Measurements from ENCODE around the gene PDE1A. TPM values are rescaled to one million over a fixed set of nuclear protein-coding genes. Genes with fewer than 3 reads are reported as not detected.
"Not testable (repeated sequence)": the region's sequence is repeated elsewhere in the genome, so short reads cannot be mapped to it uniquely, and the experiment has no call there.

Gene PDE1A
- polyA plus RNA-seq, 1 of the 3 experiments (the other 2 are of a cell fraction), result 0.08 TPM

DNA sequence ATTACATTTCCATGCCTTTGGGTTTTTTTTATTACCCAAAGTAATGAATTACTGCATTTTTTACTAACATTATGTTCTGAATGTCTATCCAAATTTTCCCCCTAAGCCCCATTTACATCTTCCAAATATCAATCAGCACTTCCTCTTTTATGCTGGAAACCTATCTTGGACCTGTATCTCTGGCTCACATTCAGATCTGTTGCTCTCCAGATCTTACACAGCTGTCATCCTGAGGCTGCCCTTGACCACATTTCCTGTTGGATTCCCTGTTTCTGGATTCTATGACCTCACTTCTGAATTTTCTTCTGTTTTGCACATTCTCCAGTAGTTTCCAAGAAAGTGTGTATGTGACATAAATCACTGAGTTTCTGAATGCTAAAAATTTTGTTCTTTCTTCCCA, 146.7 kb downstream of the PDE1A start (continued):
- TF ChIP-seq, protein P1, sequence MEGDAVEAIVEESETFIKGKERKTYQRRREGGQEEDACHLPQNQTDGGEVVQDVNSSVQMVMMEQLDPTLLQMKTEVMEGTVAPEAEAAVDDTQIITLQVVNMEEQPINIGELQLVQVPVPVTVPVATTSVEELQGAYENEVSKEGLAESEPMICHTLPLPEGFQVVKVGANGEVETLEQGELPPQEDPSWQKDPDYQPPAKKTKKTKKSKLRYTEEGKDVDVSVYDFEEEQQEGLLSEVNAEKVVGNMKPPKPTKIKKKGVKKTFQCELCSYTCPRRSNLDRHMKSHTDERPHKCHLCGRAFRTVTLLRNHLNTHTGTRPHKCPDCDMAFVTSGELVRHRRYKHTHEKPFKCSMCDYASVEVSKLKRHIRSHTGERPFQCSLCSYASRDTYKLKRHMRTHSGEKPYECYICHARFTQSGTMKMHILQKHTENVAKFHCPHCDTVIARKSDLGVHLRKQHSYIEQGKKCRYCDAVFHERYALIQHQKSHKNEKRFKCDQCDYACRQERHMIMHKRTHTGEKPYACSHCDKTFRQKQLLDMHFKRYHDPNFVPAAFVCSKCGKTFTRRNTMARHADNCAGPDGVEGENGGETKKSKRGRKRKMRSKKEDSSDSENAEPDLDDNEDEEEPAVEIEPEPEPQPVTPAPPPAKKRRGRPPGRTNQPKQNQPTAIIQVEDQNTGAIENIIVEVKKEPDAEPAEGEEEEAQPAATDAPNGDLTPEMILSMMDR (IDR thresholded peaks at IDR 0.05), result no peak
- no peak for TF ChIP-seq GATA2 (CRISPR knock-in tag; IDR thresholded peaks at IDR 0.05)
- peak in 1 of 2 experiments; percentile 61; a peak in 1 of 4 replicates for TF ChIP-seq EP300 (IDR thresholded peaks at IDR 0.05; ENCODE audit: borderline replicate concordance in 1 of 2, low read depth in 1 of 2, low read length in 1 of 2)
- TF ChIP-seq SIN3A (IDR thresholded peaks at IDR 0.05; ENCODE audit: borderline replicate concordance, low read depth, low read length), result no peak
- peak; percentile 62 for TF ChIP-seq JUND (IDR thresholded peaks at IDR 0.05)
- TF ChIP-seq TEAD4 (IDR thresholded peaks at IDR 0.05; ENCODE audit: borderline replicate concordance, insufficient read depth), result no peak
- TF ChIP-seq NRF1 (IDR thresholded peaks at IDR 0.05; ENCODE audit: low read depth, low read length), result no peak

DNA sequence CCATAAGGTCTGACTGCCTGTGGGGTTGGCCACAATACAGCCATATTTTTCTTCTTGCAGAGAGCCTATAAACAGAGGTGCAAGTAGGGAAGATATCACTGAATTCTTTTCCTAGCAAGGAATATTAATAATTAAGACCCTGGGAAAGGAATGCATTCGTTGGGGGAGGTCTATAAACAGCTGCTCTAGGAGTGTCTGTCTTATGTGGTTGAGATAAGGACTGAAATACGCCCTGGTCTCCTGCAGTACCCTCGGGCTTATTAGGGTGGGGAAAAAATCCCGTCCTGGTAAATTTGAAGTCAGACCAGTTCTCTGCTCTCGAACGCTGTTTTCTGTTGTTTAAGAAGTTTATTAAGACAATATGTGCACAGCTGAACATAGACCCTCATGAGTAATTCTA, 150.2 kb downstream of the PDE1A start:
- POLR2A ChIA-PET; H3K36me3 ChIP-seq (replicated peaks in 1 of 2; ENCODE audit: control insufficient read depth in 1 of 2, insufficient read depth in 2 of 2, low read length in 1 of 2); H3K4me3 ChIP-seq (ENCODE audit: low read depth in 2 of 2, low read length in 1 of 2); H4K20me1 ChIP-seq (ENCODE audit: insufficient read depth); CTCF ChIA-PET; H3K27me3 ChIP-seq (ENCODE audit: insufficient read depth); H3K79me2 ChIP-seq (ENCODE audit: insufficient read depth); DNase-seq; H3K4me1 ChIP-seq (ENCODE audit: control insufficient read depth in 1 of 2, insufficient read depth in 2 of 2, low read depth in 1 of 2, low read length in 1 of 2); H3K9ac ChIP-seq; H3K9me3 ChIP-seq; H3K9me2 ChIP-seq; H3K27ac ChIP-seq (ENCODE audit: low read depth in 2 of 2, low read length in 1 of 2); H2AFZ ChIP-seq (ENCODE audit: low read depth); H3F3A ChIP-seq (replicated peaks; ENCODE audit: insufficient read depth); H3K4me2 ChIP-seq: not testable (repeated sequence)
- WGBS (ENCODE audit: low lambda C conversion rate), result 41% methylated on average over 6 of the region's 6 CpGs

DNA sequence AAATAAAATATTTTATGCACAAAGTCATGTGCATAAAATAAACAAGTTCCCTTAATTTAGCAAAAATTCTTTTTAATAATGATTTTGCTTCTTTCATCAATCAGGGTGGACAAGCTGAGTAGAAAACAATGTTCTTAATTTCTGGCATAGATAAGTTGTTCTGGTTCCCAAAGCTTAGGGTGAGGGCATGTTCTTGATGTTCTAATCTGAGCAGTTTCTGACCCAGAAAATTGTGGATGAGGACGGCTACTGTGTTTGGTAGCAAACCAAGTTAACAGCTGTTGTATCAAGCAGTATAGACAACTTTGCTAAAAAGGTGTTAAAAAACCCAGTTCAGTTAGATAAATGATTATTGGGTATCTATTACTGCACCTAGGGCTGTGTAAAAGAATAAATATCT, 158.9 kb downstream of the PDE1A start:
- H3K27ac ChIP-seq (ENCODE audit: low read depth in 2 of 2, low read length in 1 of 2), result no peak overlapping the region
- no peaks in the 10 kb centered on the region for H3K27me3 ChIP-seq (ENCODE audit: insufficient read depth)
- no peaks in the 10 kb centered on the region for H3K4me1 ChIP-seq (ENCODE audit: control insufficient read depth in 1 of 2, insufficient read depth in 2 of 2, low read depth in 1 of 2, low read length in 1 of 2)
- DNase-seq, result no peak
- ChIA-PET CTCF (interaction anchor here (0.6 kb wide), 1 partner anchor 332 kb away, joined by 3 read pairs; no protein-coding TSS in a partner anchor), POLR2A (no interaction called here)
- no peak overlapping the region for H2AFZ ChIP-seq (ENCODE audit: low read depth)
- H3F3A ChIP-seq (replicated peaks; ENCODE audit: insufficient read depth), result no peaks in the 10 kb centered on the region
- H3K9me3 ChIP-seq, result no peaks in the 10 kb centered on the region
- TF ChIP-seq, protein P2, sequence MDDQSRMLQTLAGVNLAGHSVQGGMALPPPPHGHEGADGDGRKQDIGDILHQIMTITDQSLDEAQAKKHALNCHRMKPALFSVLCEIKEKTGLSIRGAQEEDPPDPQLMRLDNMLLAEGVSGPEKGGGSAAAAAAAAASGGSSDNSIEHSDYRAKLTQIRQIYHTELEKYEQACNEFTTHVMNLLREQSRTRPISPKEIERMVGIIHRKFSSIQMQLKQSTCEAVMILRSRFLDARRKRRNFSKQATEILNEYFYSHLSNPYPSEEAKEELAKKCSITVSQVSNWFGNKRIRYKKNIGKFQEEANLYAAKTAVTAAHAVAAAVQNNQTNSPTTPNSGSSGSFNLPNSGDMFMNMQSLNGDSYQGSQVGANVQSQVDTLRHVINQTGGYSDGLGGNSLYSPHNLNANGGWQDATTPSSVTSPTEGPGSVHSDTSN (IDR thresholded peaks at IDR 0.05), result no peak
- TF ChIP-seq CHD2 (IDR thresholded peaks at IDR 0.05; ENCODE audit: low read length, partially characterized antibody), result no peak
- TF ChIP-seq RFX5 (IDR thresholded peaks at IDR 0.05; ENCODE audit: low read length), result no peak
- TF ChIP-seq TCF12 (IDR thresholded peaks at IDR 0.05), result no peak
- no peak for TF ChIP-seq TEAD4 (IDR thresholded peaks at IDR 0.05; ENCODE audit: borderline replicate concordance, insufficient read depth)
- TF ChIP-seq NFIC (IDR thresholded peaks at IDR 0.05; ENCODE audit: borderline replicate concordance), result no peak
- TF ChIP-seq, protein P3, sequence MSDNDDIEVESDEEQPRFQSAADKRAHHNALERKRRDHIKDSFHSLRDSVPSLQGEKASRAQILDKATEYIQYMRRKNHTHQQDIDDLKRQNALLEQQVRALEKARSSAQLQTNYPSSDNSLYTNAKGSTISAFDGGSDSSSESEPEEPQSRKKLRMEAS (IDR thresholded peaks at IDR 0.05; ENCODE audit: low read depth), result no peak
- TF ChIP-seq FOSL2 (IDR thresholded peaks at IDR 0.05; ENCODE audit: borderline replicate concordance, low read depth), result no peak
- no peak for TF ChIP-seq GABPA (IDR thresholded peaks at IDR 0.05; ENCODE audit: low read depth)
- TF ChIP-seq SMC3 (IDR thresholded peaks at IDR 0.05; ENCODE audit: low read depth, low read length), result no peak
- no peak for TF ChIP-seq ELF1 (IDR thresholded peaks at IDR 0.05)
- TF ChIP-seq RXRA (IDR thresholded peaks at IDR 0.05; ENCODE audit: borderline replicate concordance, low read depth), result no peak
- no peak for TF ChIP-seq MEF2A (IDR thresholded peaks at IDR 0.05; ENCODE audit: borderline replicate concordance, low read depth)
- TF ChIP-seq RCOR1 (IDR thresholded peaks at IDR 0.05; ENCODE audit: low read length), result no peak
- TF ChIP-seq, protein P4, sequence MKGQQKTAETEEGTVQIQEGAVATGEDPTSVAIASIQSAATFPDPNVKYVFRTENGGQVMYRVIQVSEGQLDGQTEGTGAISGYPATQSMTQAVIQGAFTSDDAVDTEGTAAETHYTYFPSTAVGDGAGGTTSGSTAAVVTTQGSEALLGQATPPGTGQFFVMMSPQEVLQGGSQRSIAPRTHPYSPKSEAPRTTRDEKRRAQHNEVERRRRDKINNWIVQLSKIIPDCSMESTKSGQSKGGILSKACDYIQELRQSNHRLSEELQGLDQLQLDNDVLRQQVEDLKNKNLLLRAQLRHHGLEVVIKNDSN (IDR thresholded peaks at IDR 0.05; ENCODE audit: borderline replicate concordance, low read depth), result no peak
- TF ChIP-seq JUND (IDR thresholded peaks at IDR 0.05), result no peak
- no peak for TF ChIP-seq RAD21 (IDR thresholded peaks at IDR 0.05; ENCODE audit: low read length)
- no peaks in the 10 kb centered on the region for H3K9me2 ChIP-seq
- no peak overlapping the region for H3K4me2 ChIP-seq
- no peaks in the 10 kb centered on the region for H3K36me3 ChIP-seq (replicated peaks in 1 of 2; ENCODE audit: control insufficient read depth in 1 of 2, insufficient read depth in 2 of 2, low read length in 1 of 2)
- 96% methylated on average over 1 of the region's 1 CpG for WGBS (ENCODE audit: low lambda C conversion rate)
- H4K20me1 ChIP-seq (ENCODE audit: insufficient read depth), result no peaks in the 10 kb centered on the region
- H3K4me3 ChIP-seq (ENCODE audit: low read depth in 2 of 2, low read length in 1 of 2), result no peak overlapping the region
- H3K9ac ChIP-seq, result no peak overlapping the region
- H3K79me2 ChIP-seq (ENCODE audit: insufficient read depth), result no peaks in the 10 kb centered on the region

Data from SK-N-SH (cell line).